SU-DHL-6 (cell line): Measurements from ENCODE around the gene KAZN.

ENCODE experiments used
- H2AFZ ChIP-seq: fragments of 200-600 bp; sonication (generic); 2 replicates; pipeline ENCODE4 v1.6.1; 2014; ENCODE audit warnings: low read depth, mild to moderate bottlenecking, moderate library complexity, mixed read lengths, antibody characterized with exemption, low read length; ENCODE audit not compliant: severe bottlenecking
- H3F3A ChIP-seq: fragments of 200-600 bp; shearing (Covaris generic); 2 replicates; pipeline ENCODE4 v1.6.0; 2016; ENCODE audit warnings: antibody characterized with exemption, mild to moderate bottlenecking; ENCODE audit not compliant: insufficient read depth
- H3K27ac ChIP-seq: fragments of 200-600 bp; sonication (generic); 2 replicates; pipeline ENCODE4 v1.5.1; 2016; ENCODE audit warnings: low read depth, mild to moderate bottlenecking, low read length, moderate library complexity, mixed read lengths
- H3K27me3 ChIP-seq: fragments of 200-600 bp; sonication (generic), shearing (Covaris generic); 2 replicates; pipeline ENCODE4 v1.6.0; 2014; ENCODE audit warnings: mild to moderate bottlenecking, low read length
- H3K36me3 ChIP-seq: fragments of 200-600 bp; sonication (generic); 2 replicates; pipeline ENCODE4 v1.6.1; 2014; ENCODE audit warnings: mild to moderate bottlenecking, low read length, mixed read lengths
- H3K4me2 ChIP-seq: fragments of 300-600, 200-600 bp; shearing (Covaris generic), sonication (generic); 2 replicates; pipeline ENCODE4 v1.6.0; 2014; ENCODE audit warnings: low read length, low read depth, mild to moderate bottlenecking; ENCODE audit not compliant: poor library complexity, severe bottlenecking
- H3K4me3 ChIP-seq: fragments of 200-600 bp; sonication (generic); 2 replicates; pipeline ENCODE4 v1.5.1; 2014; ENCODE audit warnings: antibody characterized with exemption, low read length, mild to moderate bottlenecking, mixed read lengths; ENCODE audit not compliant: insufficient read depth, poor library complexity, severe bottlenecking
- H3K79me2 ChIP-seq: fragments of 200-600 bp; sonication (generic); 2 replicates; pipeline ENCODE4 v1.6.1; 2014; ENCODE audit warnings: mild to moderate bottlenecking, low read length, moderate library complexity; ENCODE audit not compliant: insufficient read depth
- H3K9ac ChIP-seq: fragments of 200-600 bp; sonication (generic); 2 replicates; pipeline ENCODE4 v1.7.0; 2014; ENCODE audit warnings: mild to moderate bottlenecking, low read length
- H3K9me2 ChIP-seq: fragments of 200-600 bp; sonication (generic); replicated peaks from 2 replicates; pipeline ENCODE4 v1.6.1; 2014; ENCODE audit warnings: low read length; ENCODE audit not compliant: insufficient read depth
- H3K9me3 ChIP-seq: fragments of 200-600 bp; sonication (generic); 2 replicates; pipeline ENCODE4 v1.6.1; 2014; ENCODE audit warnings: low read length, mixed read lengths; ENCODE audit not compliant: insufficient read depth
- H4K20me1 ChIP-seq: fragments of 200-600 bp; sonication (generic); 2 replicates; pipeline ENCODE4 v1.6.1; 2014; ENCODE audit warnings: low read depth, mild to moderate bottlenecking, antibody characterized with exemption, low read length, moderate library complexity, mixed read lengths
- EZH2phosphoT487 ChIP-seq: fragments of 200-600 bp; sonication (generic), shearing (Covaris generic); conservative IDR thresholded peaks from 2 replicates; pipeline ENCODE4 v1.6.1; 2018; ENCODE audit warnings: mild to moderate bottlenecking, antibody characterized with exemption, low read length, moderate library complexity, mixed read lengths
- TF ChIP-seq, protein P1 (sequence below): fragments of 200-600 bp; sonication (generic); IDR thresholded peaks from one replicate; pipeline ENCODE4 v1.5.1; 2017; ENCODE audit warnings: antibody characterized with exemption, mild to moderate bottlenecking, low read length, moderate library complexity; ENCODE audit not compliant: insufficient read depth, poor library complexity, severe bottlenecking

The KAZN gene

GRCh38 chr1:15128077-15128476 is 529.6 kb downstream of the KAZN start:
- Histone ChIP-seq H3K4me2 (no peak overlapping the region), H3K27me3 (no peaks in the 10 kb centered on the region), H3F3A (no peaks in the 10 kb centered on the region), H4K20me1 (no peaks in the 10 kb centered on the region), H3K27ac (no peak overlapping the region), H3K9me3 (no peaks in the 10 kb centered on the region), H3K79me2 (no peaks in the 10 kb centered on the region), H3K36me3 (no peaks in the 10 kb centered on the region), H3K4me3 (no peak overlapping the region), H2AFZ (no peak overlapping the region), H3K9me2 (no peaks in the 10 kb centered on the region), H3K9ac (no peak overlapping the region)
- TF ChIP-seq EZH2phosphoT487: no peak
- TF ChIP-seq, protein P1, sequence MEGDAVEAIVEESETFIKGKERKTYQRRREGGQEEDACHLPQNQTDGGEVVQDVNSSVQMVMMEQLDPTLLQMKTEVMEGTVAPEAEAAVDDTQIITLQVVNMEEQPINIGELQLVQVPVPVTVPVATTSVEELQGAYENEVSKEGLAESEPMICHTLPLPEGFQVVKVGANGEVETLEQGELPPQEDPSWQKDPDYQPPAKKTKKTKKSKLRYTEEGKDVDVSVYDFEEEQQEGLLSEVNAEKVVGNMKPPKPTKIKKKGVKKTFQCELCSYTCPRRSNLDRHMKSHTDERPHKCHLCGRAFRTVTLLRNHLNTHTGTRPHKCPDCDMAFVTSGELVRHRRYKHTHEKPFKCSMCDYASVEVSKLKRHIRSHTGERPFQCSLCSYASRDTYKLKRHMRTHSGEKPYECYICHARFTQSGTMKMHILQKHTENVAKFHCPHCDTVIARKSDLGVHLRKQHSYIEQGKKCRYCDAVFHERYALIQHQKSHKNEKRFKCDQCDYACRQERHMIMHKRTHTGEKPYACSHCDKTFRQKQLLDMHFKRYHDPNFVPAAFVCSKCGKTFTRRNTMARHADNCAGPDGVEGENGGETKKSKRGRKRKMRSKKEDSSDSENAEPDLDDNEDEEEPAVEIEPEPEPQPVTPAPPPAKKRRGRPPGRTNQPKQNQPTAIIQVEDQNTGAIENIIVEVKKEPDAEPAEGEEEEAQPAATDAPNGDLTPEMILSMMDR: no peak

DNA sequence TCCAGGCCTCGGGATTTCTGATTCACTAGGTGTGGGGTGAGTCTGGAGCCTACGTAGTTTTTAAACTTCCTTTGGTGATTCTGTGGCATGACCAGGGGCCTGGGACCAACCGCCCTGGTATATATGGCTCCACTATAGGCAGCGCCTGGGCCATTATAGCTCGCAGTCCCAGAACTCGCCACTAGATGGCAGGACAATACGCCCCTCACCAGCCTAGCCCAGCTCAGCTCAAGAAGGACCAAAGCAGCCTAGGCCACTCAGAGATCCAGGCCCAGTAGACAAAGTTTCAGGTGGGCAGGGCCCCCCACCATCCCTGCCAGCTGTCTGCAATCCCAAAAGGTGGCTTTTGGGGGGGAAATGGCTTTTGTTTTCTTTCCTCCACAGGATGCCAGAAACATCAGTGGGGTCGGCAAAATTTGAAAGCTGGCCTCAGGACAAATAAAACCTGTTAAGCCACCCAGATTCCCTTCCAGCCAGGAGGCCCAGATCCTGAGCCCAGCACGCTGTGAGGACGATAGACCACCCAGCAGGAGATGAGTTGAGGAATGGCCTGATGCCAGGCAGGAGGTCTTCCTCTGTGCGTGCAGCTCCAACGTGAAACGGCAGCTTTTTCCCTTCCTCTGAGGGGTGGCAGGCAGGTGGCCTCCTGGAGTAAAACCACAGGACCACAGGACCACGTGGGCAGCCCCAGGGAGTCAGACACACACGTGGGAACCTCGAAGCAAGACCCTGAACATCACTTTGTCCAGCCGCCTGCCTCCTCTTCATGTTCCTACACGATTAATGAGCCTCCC is 530.2 kb downstream of the KAZN start:
- no peaks in the 10 kb centered on the region for H4K20me1 ChIP-seq
- H3K4me2 ChIP-seq: no peak overlapping the region
- H3K4me3 ChIP-seq: no peak overlapping the region
- no peak for TF ChIP-seq EZH2phosphoT487
- TF ChIP-seq, protein P1: peak; percentile 87
- no peaks in the 10 kb centered on the region for H3K27me3 ChIP-seq
- H2AFZ ChIP-seq: no peak overlapping the region
- H3K36me3 ChIP-seq: no peaks in the 10 kb centered on the region
- no peaks in the 10 kb centered on the region for H3F3A ChIP-seq
- H3K79me2 ChIP-seq: no peaks in the 10 kb centered on the region
- H3K9me2 ChIP-seq: no peaks in the 10 kb centered on the region
- H3K9ac ChIP-seq: no peak overlapping the region
- no peak overlapping the region for H3K27ac ChIP-seq
- no peaks in the 10 kb centered on the region for H3K9me3 ChIP-seq

DNA sequence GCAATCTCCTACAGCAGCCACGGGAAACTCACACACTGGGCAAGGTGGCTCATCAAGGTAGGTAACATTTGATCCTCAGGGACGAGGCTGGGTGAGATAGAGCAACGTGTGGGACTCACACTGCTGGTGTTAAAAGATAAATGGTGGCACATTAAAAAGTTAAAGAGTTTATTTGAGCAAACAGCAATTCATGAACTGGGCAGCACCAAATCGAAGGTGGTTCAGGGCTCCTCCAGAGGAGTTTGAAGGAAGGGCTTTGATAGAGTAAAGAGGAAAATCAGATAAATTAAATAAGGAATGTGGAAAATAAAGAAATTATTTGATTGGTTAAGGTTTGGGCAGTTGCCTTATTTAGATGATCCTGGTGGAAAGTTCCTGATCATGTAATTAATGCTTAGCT is 531.5 kb downstream of the KAZN start:
- Histone ChIP-seq H3K27me3 (no peaks in the 10 kb centered on the region), H2AFZ (no peak overlapping the region), H3K4me3 (no peak overlapping the region), H3F3A (no peaks in the 10 kb centered on the region), H3K79me2 (no peaks in the 10 kb centered on the region), H3K9me2 (no peaks in the 10 kb centered on the region), H4K20me1 (no peaks in the 10 kb centered on the region), H3K9me3 (no peaks in the 10 kb centered on the region), H3K27ac (no peak overlapping the region), H3K4me2 (no peak overlapping the region), H3K36me3 (no peaks in the 10 kb centered on the region), H3K9ac (no peak overlapping the region)
- TF ChIP-seq EZH2phosphoT487: no peak
- TF ChIP-seq, protein P1: no peak
